ENCODE results near the gene OR10G4. TPM values are rescaled to one million over a fixed set of nuclear protein-coding genes. Genes with fewer than 3 reads are reported as not detected.

Gene OR10G4
- total and polyA plus RNA-seq, 2 of the 8 experiments (the other 6 are each of a cell fraction or from before 2014, with no cell fraction given) = 0.14 TPM; not detected in 1

DNA sequence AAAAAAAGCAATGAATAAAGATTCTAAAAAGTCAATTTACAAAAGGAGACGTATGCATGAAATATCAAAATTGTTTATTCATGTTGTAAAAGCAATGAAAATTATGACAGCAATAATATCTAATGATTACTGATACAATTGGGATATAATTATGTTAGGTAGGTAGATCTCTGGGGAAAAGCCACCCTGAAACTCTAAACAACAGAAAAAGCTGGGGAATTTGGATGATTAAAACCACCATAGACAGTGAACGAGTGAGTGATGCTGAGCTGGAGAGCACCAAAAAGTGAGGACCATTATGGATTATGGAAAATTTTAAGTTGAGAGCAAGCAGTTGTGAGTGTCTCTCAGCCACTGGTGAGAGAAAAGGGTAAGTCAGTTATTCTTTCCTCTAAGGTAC, 13.7 kb downstream of the OR10G4 start, which contains the start of gene OR10G8 (continued):
- no peak for TF ChIP-seq RNF2 (IDR thresholded peaks at IDR 0.05; ENCODE audit: borderline replicate concordance, low read depth, low read length, missing control alignments, poor library complexity, severe bottlenecking)
- no peak for TF ChIP-seq E2F6 (IDR thresholded peaks at IDR 0.05)
- TF ChIP-seq TCF12 (IDR thresholded peaks at IDR 0.05; ENCODE audit: low read depth, low read length) = no peak
- no peak for TF ChIP-seq NRF1 (IDR thresholded peaks at IDR 0.05; ENCODE audit: low read depth, low read length)
- no peak for TF ChIP-seq SP4 (IDR thresholded peaks at IDR 0.05; ENCODE audit: low read length)
- no peak for TF ChIP-seq CBX5 (IDR thresholded peaks at IDR 0.05; ENCODE audit: low read depth, low read length)

All from H1 (cell line).